Measurements from ENCODE around the gene PIK3R5. TPM values are rescaled to one million over a fixed set of nuclear protein-coding genes. Genes with fewer than 3 reads are reported as not detected.
A peak's percentile ranks its signal among the peaks of the same experiment; 100 is the strongest.

Gene PIK3R5
- total RNA-seq, 1 experiment from 2014 or later: not detected

DNA sequence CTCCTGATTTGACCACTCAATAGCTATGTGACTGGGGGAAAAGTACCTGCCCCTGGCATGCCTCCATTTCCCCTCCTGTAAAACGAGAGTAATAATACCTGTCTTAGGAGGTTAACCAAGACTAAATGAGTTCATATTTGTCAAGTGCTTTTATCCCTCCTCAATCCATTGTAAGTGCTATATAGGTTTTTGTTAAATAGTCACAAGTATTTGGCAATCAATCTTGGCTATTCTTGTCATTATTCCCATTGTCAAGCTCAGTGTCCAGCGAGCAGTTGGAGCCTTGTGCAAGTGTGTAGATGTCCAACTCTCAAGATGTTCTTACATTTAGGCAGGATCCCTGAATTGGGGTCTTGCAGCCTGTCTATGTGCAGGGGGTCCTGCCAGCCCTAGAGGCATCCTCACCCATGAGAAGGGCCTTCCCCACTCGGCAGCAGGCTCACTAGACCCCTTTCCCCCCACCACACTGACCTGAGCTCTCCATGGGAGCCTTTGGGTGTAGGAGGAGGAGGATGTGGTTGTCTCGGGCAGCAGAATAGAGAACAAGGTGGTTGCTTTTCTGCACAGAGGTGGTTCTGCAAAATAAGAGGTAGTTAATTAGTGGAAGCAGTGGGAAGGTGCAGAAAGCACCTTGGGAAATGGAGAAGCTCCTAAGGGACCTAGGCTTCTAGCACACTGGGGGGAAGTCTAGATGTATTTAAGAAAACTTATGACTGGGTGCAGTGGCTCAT, 116.0 kb downstream of the PIK3R5 start:
- Histone ChIP-seq H3K27ac (no peak overlapping the region), H3K9me3 (replicated peaks) (no peaks in the 10 kb centered on the region), H3K36me3 (no peaks in the 10 kb centered on the region), H3K27me3 (no peaks in the 10 kb centered on the region), H3K4me1 (no peaks in the 10 kb centered on the region), H3K4me3 (no peak overlapping the region)
- no peak for DNase-seq

DNA sequence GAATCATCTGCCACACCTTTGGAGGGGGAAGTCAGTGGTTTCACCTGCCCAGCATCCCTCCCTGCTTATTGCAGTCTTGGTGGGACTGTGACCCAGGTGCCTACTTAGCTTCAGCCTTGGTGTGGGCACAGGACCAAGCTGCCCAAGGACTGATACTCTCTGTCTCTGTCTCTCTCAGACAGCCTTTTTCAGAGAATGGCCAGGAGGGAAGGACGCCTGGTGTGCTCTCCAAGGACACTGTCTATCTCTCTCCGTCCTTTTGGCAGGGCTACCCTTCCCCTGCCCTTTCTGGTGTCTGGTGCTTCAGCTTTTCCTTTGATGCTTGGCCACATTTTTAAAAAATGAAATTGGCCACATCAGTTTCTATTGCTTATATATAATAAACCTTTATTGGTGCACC, 117.6 kb downstream of the PIK3R5 start:
- Histone ChIP-seq H3K9me3 (replicated peaks) (no peaks in the 10 kb centered on the region), H3K27me3 (no peaks in the 10 kb centered on the region), H3K4me1 (no peaks in the 10 kb centered on the region), H3K4me3 (no peak overlapping the region), H3K36me3 (no peaks in the 10 kb centered on the region), H3K27ac (no peak overlapping the region)
- no peak for DNase-seq

DNA sequence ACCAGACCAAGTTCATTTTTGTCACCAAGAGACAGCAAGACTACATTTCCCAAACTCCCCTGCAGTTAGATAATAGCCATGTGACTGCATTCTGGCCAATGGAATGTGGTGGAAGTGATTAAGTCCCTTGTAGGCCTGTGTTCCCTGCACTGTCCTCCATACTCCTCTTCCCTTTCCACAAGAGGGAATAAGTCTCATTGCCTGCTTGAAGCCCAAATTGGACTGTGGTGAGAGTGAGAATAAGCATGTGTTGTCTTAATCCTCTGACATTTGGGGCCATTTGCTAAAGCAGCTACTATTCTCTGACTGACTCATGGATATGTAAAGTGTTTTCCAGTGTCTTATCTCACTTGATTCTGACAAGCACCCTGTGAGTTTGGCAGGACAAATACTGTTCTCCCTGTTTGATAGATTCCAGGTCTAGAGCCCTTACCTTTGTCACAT, 118.7 kb downstream of the PIK3R5 start:
- no peaks in the 10 kb centered on the region for H3K4me1 ChIP-seq
- H3K27me3 ChIP-seq: no peaks in the 10 kb centered on the region
- peak in 1 of 2 experiments; percentile 24 for DNase-seq
- no peak overlapping the region for H3K4me3 ChIP-seq
- H3K27ac ChIP-seq: no peak overlapping the region
- H3K9me3 ChIP-seq (replicated peaks): no peaks in the 10 kb centered on the region
- no peaks in the 10 kb centered on the region for H3K36me3 ChIP-seq

DNA sequence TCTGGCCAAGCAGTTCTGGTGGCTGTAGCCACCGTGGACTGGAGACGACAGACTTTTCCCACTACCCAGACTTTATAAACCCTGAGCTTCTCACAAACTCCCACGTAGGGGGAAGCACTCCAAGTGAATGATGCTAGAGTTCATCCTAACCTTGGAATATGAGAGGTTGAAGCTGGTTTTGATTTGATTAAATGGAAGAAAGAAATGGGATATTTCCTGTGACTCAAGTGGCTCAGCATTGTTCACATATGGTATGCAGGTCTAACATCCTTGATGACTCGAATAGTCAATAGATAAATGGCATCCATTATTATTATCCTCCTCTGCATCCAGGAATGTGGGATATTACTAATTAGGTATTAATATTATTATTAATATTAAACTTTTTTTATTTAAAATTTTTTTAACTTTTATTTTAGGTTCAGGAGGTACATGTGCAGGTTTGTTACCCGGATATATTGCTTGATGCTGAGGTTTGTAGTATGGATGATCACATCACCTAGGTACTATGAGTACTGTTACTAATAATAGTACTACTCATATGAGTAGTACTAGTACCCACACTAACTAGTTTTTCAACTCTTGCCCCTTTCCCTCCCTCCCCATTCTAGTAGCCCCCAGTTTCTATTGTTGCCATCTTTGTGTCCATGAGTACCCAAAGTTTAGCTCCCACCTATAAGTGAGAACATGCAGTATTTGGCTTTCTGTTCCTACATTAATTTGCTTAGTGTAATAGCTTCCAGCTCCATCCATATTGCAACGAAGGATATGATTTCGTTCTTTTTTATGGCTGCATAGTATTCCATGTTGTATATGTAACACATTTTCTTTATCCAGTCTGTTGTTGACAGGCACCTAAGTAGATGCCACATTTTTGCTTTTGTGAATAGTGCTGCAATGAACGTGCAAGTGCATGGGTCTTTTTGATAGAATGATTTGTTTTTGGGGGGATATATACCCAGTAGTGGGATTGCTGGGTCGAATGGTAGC, 121.0 kb downstream of the PIK3R5 start:
- Histone ChIP-seq H3K4me3 (no peak overlapping the region), H3K36me3 (no peaks in the 10 kb centered on the region), H3K27me3 (no peaks in the 10 kb centered on the region), H3K4me1 (no peaks in the 10 kb centered on the region), H3K27ac (no peak overlapping the region), H3K9me3 (replicated peaks) (no peaks in the 10 kb centered on the region)
- DNase-seq: no peak

DNA sequence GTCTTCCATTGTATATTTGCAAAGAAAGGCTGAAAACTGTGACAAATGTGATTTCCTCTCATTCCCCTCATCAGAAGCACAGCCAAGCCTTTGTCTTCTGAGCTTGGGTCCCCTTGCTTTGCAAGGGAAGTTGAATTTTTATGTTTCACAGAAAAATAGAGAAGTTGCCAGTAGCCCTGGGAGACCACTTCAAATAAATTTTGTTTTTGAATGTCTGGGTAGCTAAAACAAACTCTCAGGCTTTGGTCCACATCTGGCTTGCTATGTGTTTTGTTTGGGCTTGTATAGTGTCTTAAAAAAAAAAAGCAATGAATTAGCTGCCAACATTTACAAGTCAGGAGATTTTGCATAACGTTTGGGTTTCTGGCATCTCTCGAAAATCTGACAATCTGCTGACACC, 122.2 kb downstream of the PIK3R5 start:
- no peak overlapping the region for H3K4me3 ChIP-seq
- DNase-seq: no peak
- no peaks in the 10 kb centered on the region for H3K4me1 ChIP-seq
- no peak overlapping the region for H3K27ac ChIP-seq
- H3K9me3 ChIP-seq (replicated peaks): no peaks in the 10 kb centered on the region
- no peaks in the 10 kb centered on the region for H3K36me3 ChIP-seq
- H3K27me3 ChIP-seq: no peaks in the 10 kb centered on the region

DNA sequence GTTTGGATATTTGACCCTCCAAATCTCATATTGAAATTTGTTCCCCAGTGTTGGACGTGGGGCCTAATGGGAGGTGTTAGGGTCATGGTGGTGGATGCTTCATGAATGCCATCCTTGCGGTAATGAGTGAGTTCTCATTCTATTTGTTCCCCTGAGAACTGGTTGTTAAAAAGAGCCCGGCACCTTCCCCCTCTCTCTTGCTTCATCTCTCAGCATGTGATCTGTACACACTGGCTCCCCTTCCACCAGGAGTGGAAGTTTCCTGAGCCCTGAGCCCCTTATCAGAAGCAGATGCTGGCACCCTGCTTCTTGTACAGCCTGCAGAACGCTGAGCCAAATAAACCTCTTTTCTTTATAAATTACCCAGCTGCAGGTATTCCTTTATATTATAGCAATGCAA, 123.7 kb downstream of the PIK3R5 start:
- H3K27me3 ChIP-seq: no peaks in the 10 kb centered on the region
- H3K4me3 ChIP-seq: no peak overlapping the region
- H3K4me1 ChIP-seq: no peaks in the 10 kb centered on the region
- no peak overlapping the region for H3K27ac ChIP-seq
- no peaks in the 10 kb centered on the region for H3K36me3 ChIP-seq
- H3K9me3 ChIP-seq (replicated peaks): no peaks in the 10 kb centered on the region
- DNase-seq: no peak

DNA sequence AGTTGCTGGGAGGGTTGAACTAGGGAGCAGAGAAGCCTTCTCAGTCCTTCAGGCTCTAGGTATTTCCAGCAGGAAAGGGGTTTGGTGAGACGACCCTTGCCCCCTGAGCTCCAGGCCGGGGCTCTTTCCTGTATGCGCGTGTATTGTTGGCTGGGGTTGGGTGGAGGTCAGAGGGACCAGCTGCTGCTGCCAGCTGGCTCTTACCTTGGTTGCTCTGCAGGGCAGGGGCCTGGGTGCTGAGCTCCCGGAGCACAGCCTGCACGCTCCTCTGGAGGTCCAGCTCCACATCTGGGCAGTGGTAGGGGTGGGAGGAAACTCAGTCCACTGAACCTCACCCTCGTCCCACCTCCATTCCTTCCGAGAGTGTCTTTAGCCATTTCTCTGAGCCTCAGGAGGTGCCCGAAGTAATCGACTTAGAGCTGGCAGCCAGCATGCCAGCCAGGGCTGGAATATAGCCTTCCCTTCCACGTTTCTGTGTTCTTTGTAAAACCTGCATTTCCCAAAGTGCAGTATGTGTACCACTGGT, 126.0 kb downstream of the PIK3R5 start:
- Histone ChIP-seq H3K4me1 (no peaks in the 10 kb centered on the region), H3K9me3 (replicated peaks) (no peaks in the 10 kb centered on the region), H3K27me3 (no peaks in the 10 kb centered on the region), H3K4me3 (no peak overlapping the region), H3K27ac (no peak overlapping the region), H3K36me3 (no peaks in the 10 kb centered on the region)
- DNase-seq: no peak

GRCh38 chr17:8838551-8839095, 126.9 kb downstream of the PIK3R5 start:
- DNase-seq: no peak
- H3K4me3 ChIP-seq: no peak overlapping the region
- no peaks in the 10 kb centered on the region for H3K27me3 ChIP-seq
- no peaks in the 10 kb centered on the region for H3K36me3 ChIP-seq
- H3K27ac ChIP-seq: no peak overlapping the region
- H3K4me1 ChIP-seq: no peaks in the 10 kb centered on the region
- no peaks in the 10 kb centered on the region for H3K9me3 ChIP-seq (replicated peaks)

DNA sequence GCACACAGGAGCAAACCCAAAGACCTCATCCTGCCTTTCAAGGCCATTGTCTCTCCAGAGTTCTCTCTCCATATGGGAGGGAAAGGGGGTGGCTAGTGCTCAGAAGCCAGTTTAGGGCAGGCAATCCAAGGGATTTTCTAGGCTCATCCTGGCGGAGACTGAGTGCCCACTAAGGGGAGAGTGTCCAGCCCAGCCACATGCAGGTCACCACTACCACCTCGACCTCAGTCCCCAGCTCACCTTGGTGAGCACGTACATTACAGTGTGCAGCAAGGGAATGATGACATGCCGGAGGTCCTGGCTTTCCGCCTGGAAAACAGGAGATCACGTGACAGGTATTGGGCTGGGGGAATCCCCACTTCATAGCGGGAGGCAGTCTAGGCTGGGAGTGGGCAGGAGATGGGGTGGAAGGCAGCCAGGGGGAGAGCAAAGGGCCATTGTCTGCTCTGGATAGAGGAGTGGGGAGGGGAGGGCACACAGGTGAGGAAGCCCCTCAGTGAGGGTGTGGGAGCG, 127.9 kb downstream of the PIK3R5 start:
- H3K4me1 ChIP-seq: no peaks in the 10 kb centered on the region
- H3K4me3 ChIP-seq: no peak overlapping the region
- no peaks in the 10 kb centered on the region for H3K36me3 ChIP-seq
- DNase-seq: no peak
- H3K27me3 ChIP-seq: no peaks in the 10 kb centered on the region
- no peaks in the 10 kb centered on the region for H3K9me3 ChIP-seq (replicated peaks)
- H3K27ac ChIP-seq: no peak overlapping the region

DNA sequence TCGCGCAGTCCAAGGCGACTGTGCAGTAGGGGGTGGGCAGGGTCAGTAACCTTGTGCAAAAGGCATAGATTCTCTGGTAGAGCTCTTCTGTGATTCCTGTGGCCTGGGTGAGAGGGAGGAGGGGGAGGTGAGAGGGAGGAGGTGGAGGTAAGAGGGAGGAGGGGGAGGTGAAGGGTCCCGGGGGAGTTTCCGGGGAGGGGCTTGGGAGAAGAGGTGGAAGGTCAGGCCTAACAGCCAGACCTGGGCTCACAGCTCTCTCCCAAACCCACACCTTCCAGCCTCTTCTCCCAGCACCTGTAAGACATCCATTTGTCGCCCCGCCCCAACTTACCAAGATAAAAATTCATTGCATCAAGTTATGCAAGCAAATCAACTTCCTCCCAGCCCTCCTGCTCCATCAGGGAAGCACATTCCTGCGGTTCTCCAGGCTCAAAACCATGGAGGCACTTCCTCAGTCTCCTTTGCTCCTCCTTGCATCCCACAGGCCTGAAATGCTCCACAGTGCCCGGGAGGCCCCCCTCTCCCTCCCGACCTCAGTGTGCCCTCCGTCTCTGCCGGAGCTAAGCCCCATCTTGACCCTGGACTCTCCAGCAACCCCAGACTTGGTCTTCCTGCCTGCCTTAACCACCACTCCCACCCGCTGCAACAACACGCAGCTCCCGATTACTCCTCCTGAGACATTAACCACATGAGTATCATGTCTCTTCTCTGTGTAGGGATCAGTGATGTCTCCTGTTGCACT, 128.5 kb downstream of the PIK3R5 start:
- Histone ChIP-seq H3K4me3 (no peak overlapping the region), H3K9me3 (replicated peaks) (no peaks in the 10 kb centered on the region), H3K36me3 (no peaks in the 10 kb centered on the region), H3K27ac (no peak overlapping the region), H3K4me1 (no peaks in the 10 kb centered on the region), H3K27me3 (no peaks in the 10 kb centered on the region)
- DNase-seq: no peak

- no peak overlapping the region for H3K4me3 ChIP-seq
- no peak for DNase-seq
- H3K27me3 ChIP-seq: no peaks in the 10 kb centered on the region
- no peaks in the 10 kb centered on the region for H3K36me3 ChIP-seq
- H3K9me3 ChIP-seq (replicated peaks): no peaks in the 10 kb centered on the region
- H3K27ac ChIP-seq: no peak overlapping the region
- no peaks in the 10 kb centered on the region for H3K4me1 ChIP-seq
Measured at GRCh38 chr17:8835631-8836364, 129.7 kb downstream of the PIK3R5 start.

- Histone ChIP-seq H3K27ac (no peak overlapping the region), H3K4me3 (no peak overlapping the region), H3K27me3 (no peaks in the 10 kb centered on the region), H3K36me3 (no peaks in the 10 kb centered on the region), H3K9me3 (replicated peaks) (no peaks in the 10 kb centered on the region), H3K4me1 (no peaks in the 10 kb centered on the region)
- no peak for DNase-seq
Measured at GRCh38 chr17:8835106-8835505, 130.4 kb downstream of the PIK3R5 start.

- H3K36me3 ChIP-seq: no peaks in the 10 kb centered on the region
- H3K4me3 ChIP-seq: no peak overlapping the region
- H3K27me3 ChIP-seq: no peaks in the 10 kb centered on the region
- peak in 1 of 2 experiments; percentile 17 for DNase-seq
- no peak overlapping the region for H3K27ac ChIP-seq
- no peaks in the 10 kb centered on the region for H3K9me3 ChIP-seq (replicated peaks)
- H3K4me1 ChIP-seq: no peaks in the 10 kb centered on the region
Measured at GRCh38 chr17:8832711-8833352, 132.7 kb downstream of the PIK3R5 start.

Data from SJCRH30 (cell line).